Measurements from ENCODE around the gene CCR8.

The CCR8 gene

DNA sequence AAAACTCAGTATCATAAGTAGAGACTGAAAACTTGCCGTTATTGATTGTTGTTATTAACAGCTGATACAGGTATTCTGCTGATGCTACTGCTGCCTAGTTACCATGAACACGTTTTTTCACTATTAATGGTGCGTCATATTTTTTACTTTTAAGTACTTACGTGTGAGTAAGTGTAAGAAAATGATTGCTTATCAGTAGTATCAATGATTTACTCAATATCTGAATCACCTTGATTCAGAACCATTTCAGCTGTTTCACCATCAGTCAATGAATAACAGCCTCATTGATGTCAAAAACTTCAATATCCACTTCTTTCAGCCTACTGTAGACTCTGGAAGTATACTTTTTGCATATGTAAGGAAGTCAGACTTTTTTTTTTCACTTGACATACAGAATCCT lies 4.7 kb downstream of the CCR8 start:
- Mint-ChIP-seq H3K4me1 (no peaks in the 10 kb centered on the region), H3K9me3 (no peaks in the 10 kb centered on the region), H3K36me3 (ENCODE audit: low read depth) (no peaks in the 10 kb centered on the region), H3K4me3 (no peak overlapping the region), H3K27ac (no peak overlapping the region), H3K27me3 (ENCODE audit: low read depth) (no peaks in the 10 kb centered on the region)
- TF ChIP-seq, protein P1, sequence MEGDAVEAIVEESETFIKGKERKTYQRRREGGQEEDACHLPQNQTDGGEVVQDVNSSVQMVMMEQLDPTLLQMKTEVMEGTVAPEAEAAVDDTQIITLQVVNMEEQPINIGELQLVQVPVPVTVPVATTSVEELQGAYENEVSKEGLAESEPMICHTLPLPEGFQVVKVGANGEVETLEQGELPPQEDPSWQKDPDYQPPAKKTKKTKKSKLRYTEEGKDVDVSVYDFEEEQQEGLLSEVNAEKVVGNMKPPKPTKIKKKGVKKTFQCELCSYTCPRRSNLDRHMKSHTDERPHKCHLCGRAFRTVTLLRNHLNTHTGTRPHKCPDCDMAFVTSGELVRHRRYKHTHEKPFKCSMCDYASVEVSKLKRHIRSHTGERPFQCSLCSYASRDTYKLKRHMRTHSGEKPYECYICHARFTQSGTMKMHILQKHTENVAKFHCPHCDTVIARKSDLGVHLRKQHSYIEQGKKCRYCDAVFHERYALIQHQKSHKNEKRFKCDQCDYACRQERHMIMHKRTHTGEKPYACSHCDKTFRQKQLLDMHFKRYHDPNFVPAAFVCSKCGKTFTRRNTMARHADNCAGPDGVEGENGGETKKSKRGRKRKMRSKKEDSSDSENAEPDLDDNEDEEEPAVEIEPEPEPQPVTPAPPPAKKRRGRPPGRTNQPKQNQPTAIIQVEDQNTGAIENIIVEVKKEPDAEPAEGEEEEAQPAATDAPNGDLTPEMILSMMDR (IDR thresholded peaks at IDR 0.05; ENCODE audit: unreplicated experiment in 3 of 3), result no peak

DNA sequence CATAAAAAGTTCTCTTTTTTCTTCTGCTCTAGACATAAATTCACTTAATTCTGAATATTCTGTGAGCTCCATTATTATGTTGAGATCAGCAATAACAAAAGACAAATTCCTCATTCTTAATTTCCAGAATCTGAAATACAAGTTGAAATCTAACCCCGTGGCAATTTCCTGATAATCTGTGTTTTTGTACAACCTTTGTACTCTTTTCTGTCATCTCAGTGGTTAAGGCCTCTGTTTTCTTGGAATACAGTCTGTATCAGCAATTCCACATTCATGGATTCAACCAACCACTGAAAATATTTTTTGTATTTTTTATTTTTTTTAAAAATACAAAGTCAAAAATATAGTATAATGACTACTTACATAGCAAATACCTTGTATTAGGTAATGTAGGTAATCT lies 8.7 kb downstream of the CCR8 start:
- H3K4me1 Mint-ChIP-seq, result no peaks in the 10 kb centered on the region
- H3K36me3 Mint-ChIP-seq (ENCODE audit: low read depth), result no peaks in the 10 kb centered on the region
- TF ChIP-seq, protein P1 (IDR thresholded peaks at IDR 0.05; ENCODE audit: unreplicated experiment in 3 of 3), result no peak
- H3K27me3 Mint-ChIP-seq (ENCODE audit: low read depth), result no peaks in the 10 kb centered on the region
- H3K9me3 Mint-ChIP-seq, result no peaks in the 10 kb centered on the region
- H3K4me3 Mint-ChIP-seq, result no peak overlapping the region
- no peak overlapping the region for H3K27ac Mint-ChIP-seq

DNA sequence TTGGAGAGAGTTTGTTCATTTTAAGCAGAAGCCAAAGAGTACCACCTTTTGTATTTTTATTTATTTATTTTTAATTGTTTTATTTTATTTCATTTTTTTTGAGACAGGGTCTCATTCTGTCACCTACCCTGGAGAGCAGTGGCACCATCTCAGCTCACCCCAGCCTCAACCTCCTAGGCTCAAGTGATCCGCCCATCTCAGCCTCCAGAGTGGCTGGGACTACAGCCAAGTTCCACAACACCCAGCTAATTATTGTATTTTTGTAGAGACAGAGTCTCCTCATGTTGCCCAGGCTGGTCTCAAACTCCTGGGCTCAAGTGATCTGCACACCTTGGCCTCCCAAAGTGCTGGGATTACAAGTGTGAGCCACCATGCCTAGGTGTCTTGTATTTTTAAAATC lies 9.6 kb downstream of the CCR8 start:
- H3K4me1 Mint-ChIP-seq, result no peaks in the 10 kb centered on the region
- H3K9me3 Mint-ChIP-seq, result no peaks in the 10 kb centered on the region
- no peak overlapping the region for H3K27ac Mint-ChIP-seq
- H3K27me3 Mint-ChIP-seq (ENCODE audit: low read depth), result no peaks in the 10 kb centered on the region
- no peaks in the 10 kb centered on the region for H3K36me3 Mint-ChIP-seq (ENCODE audit: low read depth)
- TF ChIP-seq, protein P1 (IDR thresholded peaks at IDR 0.05; ENCODE audit: unreplicated experiment in 3 of 3), result no peak
- H3K4me3 Mint-ChIP-seq, result no peak overlapping the region

DNA sequence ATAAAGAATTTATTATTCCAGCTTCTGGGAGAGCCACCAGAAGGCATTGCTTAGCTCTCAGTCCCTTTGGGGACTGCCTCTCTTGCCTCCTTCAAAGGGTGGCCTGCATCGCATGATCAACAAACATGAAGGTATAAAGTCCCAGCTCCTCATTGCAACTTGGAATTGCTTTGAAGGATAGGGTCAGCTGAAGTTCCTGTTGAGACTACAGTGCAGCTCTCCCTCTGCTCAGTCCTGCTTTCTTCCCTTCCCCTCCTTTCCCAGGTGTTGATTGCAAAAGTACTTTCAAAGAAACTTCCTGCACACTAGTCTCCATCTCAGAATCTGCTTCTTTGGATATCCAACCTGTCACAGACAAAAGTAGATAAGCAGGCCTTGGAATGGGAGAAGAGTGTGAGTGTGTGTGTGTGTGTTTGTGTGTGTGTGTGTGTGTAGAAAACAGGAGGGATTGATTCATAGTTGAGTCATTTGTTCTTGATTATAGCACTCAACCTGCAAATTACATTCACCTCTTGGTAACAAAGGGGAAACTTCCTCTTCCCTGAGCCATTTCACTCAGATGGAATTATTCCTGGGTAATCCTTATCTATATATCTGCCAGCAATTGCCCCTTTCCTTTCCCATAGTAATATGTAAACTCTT lies 13.7 kb downstream of the CCR8 start:
- TF ChIP-seq, protein P1 (IDR thresholded peaks at IDR 0.05; ENCODE audit: unreplicated experiment in 3 of 3), result no peak
- Mint-ChIP-seq H3K4me1 (no peaks in the 10 kb centered on the region), H3K27me3 (ENCODE audit: low read depth) (no peaks in the 10 kb centered on the region), H3K9me3 (no peaks in the 10 kb centered on the region), H3K27ac (no peak overlapping the region), H3K36me3 (ENCODE audit: low read depth) (no peaks in the 10 kb centered on the region), H3K4me3 (no peak overlapping the region)

DNA sequence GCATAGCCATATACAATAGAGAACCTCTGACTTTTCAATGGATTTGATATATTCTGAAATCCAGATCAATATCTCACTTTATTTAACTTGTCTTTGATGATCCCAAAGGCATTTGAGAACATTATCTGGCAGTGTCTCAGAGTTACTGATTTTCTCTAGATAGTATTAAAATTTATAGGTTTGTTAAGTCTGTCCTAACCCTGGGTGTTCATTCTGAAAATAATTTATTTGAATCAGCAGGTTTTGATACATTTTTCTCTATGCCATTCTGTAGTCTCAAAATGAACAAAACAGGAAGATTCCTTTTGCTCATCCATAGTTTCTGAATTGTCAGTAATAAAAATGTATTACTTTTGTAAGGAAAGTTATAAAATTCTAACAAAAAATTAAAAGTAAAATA lies 14.3 kb downstream of the CCR8 start:
- no peaks in the 10 kb centered on the region for H3K36me3 Mint-ChIP-seq (ENCODE audit: low read depth)
- TF ChIP-seq, protein P1 (IDR thresholded peaks at IDR 0.05; ENCODE audit: unreplicated experiment in 3 of 3), result no peak

DNA sequence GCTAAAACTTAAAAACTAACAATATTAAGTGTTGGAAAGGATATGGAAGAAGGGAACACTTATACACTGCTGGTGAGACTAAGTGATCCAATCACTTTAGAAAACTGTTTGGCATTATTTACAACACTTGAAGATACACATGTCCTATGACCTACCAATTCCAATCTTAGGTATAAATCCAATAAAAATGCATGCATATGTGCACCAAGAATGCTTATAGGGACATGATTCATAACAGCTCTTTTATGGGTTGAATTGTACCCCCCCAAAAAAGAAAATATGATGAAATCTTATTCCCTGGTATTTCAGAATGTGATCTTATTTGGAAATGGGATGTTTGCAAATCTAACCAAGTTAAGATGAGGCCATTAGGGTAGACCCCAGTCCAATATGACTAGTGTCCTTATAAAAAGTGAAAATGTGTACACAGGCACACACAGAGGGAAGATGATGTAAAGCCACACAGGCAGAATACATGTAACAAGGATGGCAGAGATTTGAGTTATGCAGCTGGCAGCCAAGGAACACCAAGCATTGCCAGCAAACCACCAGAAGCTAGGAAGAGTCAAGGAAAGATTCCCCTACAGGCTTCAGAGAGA lies 15.3 kb downstream of the CCR8 start:
- Mint-ChIP-seq H3K4me1 (no peaks in the 10 kb centered on the region), H3K27ac (no peak overlapping the region), H3K4me3 (no peak overlapping the region), H3K27me3 (ENCODE audit: low read depth) (no peaks in the 10 kb centered on the region), H3K36me3 (ENCODE audit: low read depth) (no peaks in the 10 kb centered on the region), H3K9me3 (no peaks in the 10 kb centered on the region)
- TF ChIP-seq, protein P1 (IDR thresholded peaks at IDR 0.05; ENCODE audit: unreplicated experiment in 3 of 3), result no peak

More for the DNA sequence above, 14.3 kb downstream of the CCR8 start:
- H3K9me3 Mint-ChIP-seq, result no peaks in the 10 kb centered on the region
- H3K27ac Mint-ChIP-seq, result no peak overlapping the region
- H3K4me3 Mint-ChIP-seq, result no peak overlapping the region
- H3K27me3 Mint-ChIP-seq (ENCODE audit: low read depth), result no peaks in the 10 kb centered on the region
- H3K4me1 Mint-ChIP-seq, result no peaks in the 10 kb centered on the region

Measured in nephron (organoid).